MM.1S (cell line): ENCODE results near the gene SMYD5.

Experiments
- EZH2phosphoT487 ChIP-seq: fragments of 300-600 bp; sonication (generic); IDR thresholded peaks from 2 replicates; pipeline ENCODE4 v1.6.1; 2018; ENCODE audit warnings: antibody characterized with exemption, low read length
- TF ChIP-seq, protein P1 (sequence below): fragments of 300-600 bp; sonication (generic); IDR thresholded peaks from 2 replicates; pipeline ENCODE4 v1.5.1; 2016; ENCODE audit warnings: antibody characterized with exemption, low read length, mixed read lengths

DNA sequence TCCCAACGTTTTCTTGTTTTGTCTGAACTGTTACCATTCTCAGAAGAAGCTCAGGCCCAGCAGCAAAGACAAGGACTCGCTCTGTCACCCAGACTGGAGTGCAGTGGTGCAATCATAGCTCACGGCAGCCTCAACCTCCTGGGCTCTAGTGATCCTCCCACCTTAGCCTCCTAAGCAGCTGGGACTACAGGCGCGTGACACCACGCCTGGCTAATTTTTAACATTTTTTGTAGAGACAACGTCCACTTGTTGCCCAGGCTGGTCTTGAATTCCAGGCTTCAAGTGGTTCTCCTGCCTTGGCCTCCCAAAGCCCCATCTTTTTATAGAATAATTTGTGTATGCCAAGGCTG lies 2.0 kb upstream of the SMYD5 start:
- TF ChIP-seq, protein P1, sequence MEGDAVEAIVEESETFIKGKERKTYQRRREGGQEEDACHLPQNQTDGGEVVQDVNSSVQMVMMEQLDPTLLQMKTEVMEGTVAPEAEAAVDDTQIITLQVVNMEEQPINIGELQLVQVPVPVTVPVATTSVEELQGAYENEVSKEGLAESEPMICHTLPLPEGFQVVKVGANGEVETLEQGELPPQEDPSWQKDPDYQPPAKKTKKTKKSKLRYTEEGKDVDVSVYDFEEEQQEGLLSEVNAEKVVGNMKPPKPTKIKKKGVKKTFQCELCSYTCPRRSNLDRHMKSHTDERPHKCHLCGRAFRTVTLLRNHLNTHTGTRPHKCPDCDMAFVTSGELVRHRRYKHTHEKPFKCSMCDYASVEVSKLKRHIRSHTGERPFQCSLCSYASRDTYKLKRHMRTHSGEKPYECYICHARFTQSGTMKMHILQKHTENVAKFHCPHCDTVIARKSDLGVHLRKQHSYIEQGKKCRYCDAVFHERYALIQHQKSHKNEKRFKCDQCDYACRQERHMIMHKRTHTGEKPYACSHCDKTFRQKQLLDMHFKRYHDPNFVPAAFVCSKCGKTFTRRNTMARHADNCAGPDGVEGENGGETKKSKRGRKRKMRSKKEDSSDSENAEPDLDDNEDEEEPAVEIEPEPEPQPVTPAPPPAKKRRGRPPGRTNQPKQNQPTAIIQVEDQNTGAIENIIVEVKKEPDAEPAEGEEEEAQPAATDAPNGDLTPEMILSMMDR, result no peak
- no peak for TF ChIP-seq EZH2phosphoT487
